GM12873 (cell line): ENCODE data around the gene ZFAND6.

Experiments used
- TF ChIP-seq, protein P1 (sequence below): IDR thresholded peaks from 2 replicates; pipeline ENCODE4 v1.5.1; 2012; ENCODE audit warnings: low read depth, mild to moderate bottlenecking, moderate library complexity, low read length, control low read depth; ENCODE audit not compliant: insufficient read depth; ENCODE audit errors: missing control alignments

ZFAND6 gene

DNA sequence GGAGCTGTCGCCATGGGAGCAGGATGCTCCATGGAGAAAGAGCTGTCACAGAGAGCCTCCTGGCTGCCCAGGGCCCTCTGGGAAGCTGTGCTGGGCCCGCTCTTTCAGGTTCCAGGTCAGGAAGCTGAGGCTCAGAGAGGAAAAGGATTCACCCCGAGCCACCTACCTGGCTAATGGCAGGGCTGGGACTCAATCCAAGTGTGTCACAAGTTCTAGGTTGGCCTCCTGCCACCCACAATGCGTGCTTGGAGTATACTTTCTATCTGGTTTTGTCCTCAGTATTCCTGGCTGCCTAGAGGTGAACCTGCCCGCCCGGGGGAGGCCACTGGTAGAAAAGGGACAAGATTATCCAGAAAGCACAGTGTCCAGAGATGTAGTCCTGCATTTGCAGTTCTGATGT, 117.0 kb downstream of the ZFAND6 start:
- TF ChIP-seq, protein P1, sequence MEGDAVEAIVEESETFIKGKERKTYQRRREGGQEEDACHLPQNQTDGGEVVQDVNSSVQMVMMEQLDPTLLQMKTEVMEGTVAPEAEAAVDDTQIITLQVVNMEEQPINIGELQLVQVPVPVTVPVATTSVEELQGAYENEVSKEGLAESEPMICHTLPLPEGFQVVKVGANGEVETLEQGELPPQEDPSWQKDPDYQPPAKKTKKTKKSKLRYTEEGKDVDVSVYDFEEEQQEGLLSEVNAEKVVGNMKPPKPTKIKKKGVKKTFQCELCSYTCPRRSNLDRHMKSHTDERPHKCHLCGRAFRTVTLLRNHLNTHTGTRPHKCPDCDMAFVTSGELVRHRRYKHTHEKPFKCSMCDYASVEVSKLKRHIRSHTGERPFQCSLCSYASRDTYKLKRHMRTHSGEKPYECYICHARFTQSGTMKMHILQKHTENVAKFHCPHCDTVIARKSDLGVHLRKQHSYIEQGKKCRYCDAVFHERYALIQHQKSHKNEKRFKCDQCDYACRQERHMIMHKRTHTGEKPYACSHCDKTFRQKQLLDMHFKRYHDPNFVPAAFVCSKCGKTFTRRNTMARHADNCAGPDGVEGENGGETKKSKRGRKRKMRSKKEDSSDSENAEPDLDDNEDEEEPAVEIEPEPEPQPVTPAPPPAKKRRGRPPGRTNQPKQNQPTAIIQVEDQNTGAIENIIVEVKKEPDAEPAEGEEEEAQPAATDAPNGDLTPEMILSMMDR, result no peak

DNA sequence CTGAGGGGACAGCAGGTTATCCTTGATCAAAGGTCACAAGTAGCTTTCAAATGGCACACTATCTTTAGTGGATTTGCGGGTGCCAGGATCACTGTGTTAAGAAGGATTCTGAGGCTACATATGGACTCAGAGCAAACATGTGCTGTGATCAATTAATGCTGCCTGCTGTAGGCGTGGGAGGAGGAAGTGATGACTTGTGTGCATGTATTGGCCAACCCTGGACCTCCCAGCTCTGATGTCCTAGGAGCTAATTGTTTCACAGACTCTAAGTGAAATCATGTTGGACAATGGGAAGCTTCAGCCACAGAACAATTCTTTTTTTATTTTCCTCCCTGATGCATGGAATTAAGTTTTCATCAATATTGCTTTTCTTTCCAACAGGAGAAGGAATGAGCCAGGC, 117.7 kb downstream of the ZFAND6 start:
- TF ChIP-seq, protein P1, result no peak

DNA sequence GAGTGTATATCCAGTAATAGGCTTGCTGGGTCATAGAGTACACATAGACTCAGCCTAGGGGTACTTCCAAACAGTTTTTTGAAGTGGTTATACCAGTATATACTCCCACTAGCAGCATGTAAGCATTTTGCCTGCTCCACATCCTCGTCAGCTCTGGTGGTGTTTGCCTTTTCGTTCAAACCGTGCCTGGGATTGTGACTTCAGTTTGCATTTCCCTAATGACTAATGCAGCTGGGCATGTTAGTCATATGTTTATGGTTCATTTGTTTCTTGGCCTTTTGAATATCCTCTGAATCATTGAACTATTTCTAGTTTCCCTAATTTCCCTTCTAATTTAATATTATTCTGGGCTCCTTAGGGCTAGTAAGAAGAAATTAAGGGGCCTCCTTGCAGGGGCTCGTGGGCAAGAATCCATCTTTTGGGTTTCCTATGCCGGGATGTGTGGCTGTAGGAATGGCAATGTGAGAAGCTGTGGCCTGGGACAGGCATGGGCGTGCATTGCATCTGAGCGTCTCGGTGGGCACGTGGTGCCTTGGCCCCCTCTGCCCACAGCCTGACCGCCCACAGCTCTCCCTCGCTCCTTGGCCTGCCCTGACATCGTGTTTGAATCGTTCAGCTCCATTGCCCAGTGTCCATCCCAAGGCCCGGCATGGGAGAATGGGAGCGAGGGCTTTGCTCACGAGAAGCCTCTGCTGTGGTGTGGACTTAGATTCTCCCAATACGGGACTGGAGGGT, 119.7 kb downstream of the ZFAND6 start:
- TF ChIP-seq, protein P1, result no peak

DNA sequence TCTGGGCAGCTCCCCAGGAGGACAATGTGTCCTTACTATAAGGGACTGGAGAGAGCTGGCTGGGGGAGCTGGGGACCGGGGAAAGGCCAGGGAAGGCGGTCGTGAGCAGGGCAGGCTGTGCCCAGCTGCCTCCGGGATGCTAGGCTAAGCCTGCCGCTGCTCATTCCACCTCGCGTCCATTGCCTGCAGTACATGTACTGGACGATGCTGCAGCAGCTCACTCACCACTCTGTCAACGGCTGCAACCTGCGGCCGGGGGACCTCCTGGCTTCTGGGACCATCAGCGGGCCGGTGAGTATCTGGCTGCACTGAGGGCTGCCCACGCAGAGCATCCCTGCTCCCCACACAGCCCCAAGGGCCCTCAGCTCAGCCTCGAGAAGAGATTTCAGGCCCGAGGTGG, 120.5 kb downstream of the ZFAND6 start:
- TF ChIP-seq, protein P1, result no peak

DNA sequence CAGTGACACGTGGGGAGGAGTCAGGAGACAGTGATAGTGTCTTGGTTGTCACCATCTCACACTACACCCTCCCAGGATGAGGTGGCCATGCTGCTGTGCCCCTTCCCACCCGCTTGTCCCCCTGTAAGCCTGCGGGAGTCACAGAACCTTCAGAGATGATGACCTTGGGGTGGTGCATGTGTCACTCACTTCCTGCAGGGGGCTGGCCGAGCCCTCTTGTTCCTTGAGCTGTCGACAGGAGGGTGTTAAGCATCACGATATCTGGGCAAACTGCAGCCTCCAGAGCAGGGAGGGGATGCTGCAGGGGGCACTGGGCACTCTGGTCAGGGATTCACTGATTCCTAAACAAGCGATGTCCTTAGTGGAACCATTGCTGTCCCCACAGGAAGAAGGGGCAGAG, 121.0 kb downstream of the ZFAND6 start:
- TF ChIP-seq, protein P1, result no peak

DNA sequence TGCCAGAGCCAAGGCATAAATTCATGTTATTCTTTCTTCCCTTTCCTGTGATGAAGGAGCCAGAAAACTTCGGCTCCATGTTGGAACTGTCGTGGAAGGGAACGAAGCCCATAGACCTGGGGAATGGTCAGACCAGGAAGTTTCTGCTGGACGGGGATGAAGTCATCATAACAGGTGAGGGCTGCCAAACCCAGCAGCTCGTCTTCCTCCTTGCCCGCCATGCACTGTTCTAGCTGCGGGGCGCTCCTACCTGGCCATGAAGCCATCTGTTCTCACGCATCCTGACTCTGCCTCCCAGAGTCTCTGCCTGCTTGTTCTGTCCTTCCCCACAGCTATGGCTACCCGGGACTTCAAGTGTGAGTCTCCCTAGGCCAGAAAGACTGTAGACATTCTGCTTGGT, 121.5 kb downstream of the ZFAND6 start:
- TF ChIP-seq, protein P1, result no peak

DNA sequence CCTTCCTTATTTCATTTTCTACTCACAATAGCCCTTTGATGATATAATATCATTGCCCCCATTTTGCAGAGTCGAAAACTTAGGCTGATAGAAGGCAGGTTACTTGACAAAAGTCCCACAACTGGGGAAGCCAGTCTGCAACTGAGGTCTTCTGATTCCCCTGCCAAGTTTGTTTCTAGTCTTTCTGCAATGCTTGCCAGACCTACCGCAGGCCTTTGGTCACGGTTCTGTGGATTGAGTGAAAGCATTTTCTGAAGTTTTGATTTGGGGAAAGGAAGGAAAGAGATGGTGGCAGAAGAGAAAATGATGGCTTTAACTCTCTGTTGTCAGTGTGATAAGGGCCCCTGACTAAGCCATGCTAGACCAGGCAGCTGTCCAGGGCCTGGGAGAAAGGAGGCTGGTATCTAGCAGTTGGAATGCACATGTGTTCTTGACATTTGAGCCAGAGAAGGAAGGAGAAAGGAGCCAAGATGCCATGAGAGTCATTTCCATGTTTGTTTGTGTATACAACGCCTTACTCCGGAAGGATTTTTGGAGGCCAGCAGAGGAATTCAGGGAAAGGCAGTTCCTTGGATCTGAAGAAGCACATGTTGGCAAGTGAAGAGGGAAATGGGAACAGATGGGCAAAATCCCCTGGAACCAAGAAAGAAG, 123.3 kb downstream of the ZFAND6 start:
- TF ChIP-seq, protein P1, result no peak
